AG09319 (cell line): ENCODE measurements around the gene TREX2.

Source experiments
- DNase-seq: peaks from one replicate; pipeline ENCODE4 v3.0.0-alpha.2; 2010; ENCODE audit warnings: low read depth; ENCODE audit errors: extremely low read depth
- TF ChIP-seq, protein P1 (sequence below): IDR thresholded peaks from 2 replicates; pipeline ENCODE4 v1.5.1; 2011; ENCODE audit warnings: low read depth, mild to moderate bottlenecking, inconsistent platforms, low read length, moderate library complexity

The TREX2 gene

GRCh38 chrX:153433781-153434285, 12.0 kb downstream of the TREX2 start:
- DNase-seq: no peak
- TF ChIP-seq, protein P1, sequence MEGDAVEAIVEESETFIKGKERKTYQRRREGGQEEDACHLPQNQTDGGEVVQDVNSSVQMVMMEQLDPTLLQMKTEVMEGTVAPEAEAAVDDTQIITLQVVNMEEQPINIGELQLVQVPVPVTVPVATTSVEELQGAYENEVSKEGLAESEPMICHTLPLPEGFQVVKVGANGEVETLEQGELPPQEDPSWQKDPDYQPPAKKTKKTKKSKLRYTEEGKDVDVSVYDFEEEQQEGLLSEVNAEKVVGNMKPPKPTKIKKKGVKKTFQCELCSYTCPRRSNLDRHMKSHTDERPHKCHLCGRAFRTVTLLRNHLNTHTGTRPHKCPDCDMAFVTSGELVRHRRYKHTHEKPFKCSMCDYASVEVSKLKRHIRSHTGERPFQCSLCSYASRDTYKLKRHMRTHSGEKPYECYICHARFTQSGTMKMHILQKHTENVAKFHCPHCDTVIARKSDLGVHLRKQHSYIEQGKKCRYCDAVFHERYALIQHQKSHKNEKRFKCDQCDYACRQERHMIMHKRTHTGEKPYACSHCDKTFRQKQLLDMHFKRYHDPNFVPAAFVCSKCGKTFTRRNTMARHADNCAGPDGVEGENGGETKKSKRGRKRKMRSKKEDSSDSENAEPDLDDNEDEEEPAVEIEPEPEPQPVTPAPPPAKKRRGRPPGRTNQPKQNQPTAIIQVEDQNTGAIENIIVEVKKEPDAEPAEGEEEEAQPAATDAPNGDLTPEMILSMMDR: no peak

GRCh38 chrX:153433161-153433680, 12.6 kb downstream of the TREX2 start:
- TF ChIP-seq, protein P1: no peak
- no peak for DNase-seq

DNA sequence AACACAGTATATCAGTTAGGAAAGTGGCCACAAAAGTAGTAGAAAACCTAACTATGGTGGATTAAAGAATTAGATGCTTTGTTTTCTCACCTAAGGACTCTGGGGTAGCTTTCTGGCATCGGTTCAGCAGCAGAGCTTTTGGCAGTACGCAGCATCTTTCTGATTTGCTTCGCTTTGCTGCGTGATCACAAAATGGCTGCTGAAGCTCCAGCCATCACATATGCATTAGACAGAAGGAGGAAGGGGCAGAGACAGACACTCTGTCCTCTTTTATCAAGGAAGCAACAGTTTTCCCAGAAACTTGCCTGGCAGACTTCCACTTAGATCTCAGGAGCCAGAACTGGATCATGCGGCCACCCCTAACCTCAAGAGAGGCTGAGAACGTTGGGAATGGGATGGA, 15.1 kb downstream of the TREX2 start:
- TF ChIP-seq, protein P1: no peak
- DNase-seq: no peak

DNA sequence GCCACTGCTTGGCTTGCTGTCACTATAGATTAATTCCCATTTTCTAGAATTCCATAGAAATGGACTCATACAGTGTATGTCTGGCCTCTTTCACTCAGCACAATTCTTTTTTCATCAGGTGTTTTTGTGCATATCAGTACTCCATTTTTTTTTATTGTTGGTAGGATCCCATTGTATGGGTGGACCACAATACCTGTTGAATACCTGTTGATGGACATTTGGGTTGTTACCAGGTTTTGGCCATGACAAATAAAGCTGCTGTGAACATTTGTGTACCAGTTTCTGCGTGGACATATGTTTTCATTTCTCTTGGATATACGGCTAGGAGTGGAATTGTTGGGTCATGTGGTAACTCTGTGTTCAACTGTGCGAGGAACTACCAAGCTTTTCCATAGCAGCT, 19.7 kb downstream of the TREX2 start:
- TF ChIP-seq, protein P1: no peak
- no peak for DNase-seq

DNA sequence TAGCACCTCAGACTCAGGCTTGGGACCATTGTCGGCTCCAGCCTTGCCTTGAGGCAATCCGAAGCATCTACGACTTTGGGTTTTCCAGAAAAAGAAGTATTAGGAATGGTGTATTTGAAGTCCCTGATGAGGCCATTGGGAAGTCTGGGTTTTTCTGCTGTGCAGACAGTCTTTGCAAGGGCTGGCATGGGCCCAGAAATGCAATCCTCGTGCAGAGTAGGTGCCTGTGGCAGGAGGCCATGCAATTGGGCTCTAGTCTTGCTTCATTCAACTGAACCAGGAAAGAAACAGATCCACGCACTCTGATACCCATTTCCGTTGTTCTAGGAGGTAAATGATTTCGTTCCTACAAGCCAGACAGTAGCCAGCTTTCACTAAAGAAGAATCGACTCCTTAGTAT, 22.2 kb downstream of the TREX2 start:
- TF ChIP-seq, protein P1: no peak
- no peak for DNase-seq

DNA sequence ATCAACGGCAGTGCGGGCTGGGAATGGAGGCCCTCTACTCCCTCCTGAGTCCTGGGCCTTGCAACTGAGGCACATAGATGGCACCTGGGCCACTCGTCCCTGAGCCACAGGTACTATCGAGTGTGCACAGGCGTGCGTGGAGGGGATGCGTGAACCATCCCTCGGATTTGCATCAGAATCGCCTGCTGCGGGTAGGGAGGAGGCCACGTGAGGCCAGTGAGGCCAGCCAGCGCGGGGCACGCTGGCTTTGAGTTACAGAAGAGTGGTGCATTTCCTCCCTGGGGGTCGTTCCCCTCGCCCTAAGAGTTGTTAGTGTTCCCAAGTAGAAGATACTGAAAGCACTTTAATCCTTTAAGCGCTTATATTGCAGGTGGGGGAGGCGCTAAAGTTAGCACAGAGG, 24.0 kb downstream of the TREX2 start:
- TF ChIP-seq, protein P1: no peak
- no peak for DNase-seq

- no peak for DNase-seq
- TF ChIP-seq, protein P1: no peak
Observed at GRCh38 chrX:153420851-153421599, 24.8 kb downstream of the TREX2 start.
